HepG2 (cell line): ENCODE measurements around the gene CEP63. TPM values are rescaled to one million over a fixed set of nuclear protein-coding genes. Genes with fewer than 3 reads are reported as not detected.

Experiments
- ATAC-seq: fragments of 200-7000 bp; cut with Tn5 transposase; 3 replicates; pipeline ENCODE4 v1.9.1; 2020; ENCODE audit warnings: mild to moderate bottlenecking, moderate library complexity
- BruUV-seq: library from RNA; stranded (reverse); fragments of 400-500 nt; replicated peaks from 2 replicates; lab custom pipeline; 2021; lab: Mats Ljungman, UMichigan
- CTCF ChIA-PET: fragments of 300-600 bp; formaldehyde crosslinking; extraction: SDS; loops from one replicate; lab custom pipeline; 2021; ENCODE audit warnings: low total read pairs, inconsistent platforms, low intra/inter-chr PET ratio; lab: Yijun Ruan, JAX
- POLR2A ChIA-PET: fragments of 350-600 bp; sonication (Branson Sonifier 250); formaldehyde crosslinking; loops from one replicate; lab custom pipeline; 2020; ENCODE audit warnings: antibody characterized with exemption, inconsistent platforms; lab: Yijun Ruan, JAX
- DNase-seq: peaks from one replicate; pipeline ENCODE4 v3.0.0-alpha.2; 2015; ENCODE audit warnings: low spot score
- FAIRE-seq: peaks from 3 replicates; lab custom pipeline; 2011; peaks lifted over from hg19 to GRCh38; lab: Jason Lieb, UNC
- H2AFZ ChIP-seq: one replicate; pipeline ENCODE4 v1.6.1; 2011; ENCODE audit warnings: low read length, inconsistent platforms
- H3K27ac ChIP-seq: fragments of 300-600 bp; 3 replicates; pipeline ENCODE4 v1.8.0; 2011; ENCODE audit warnings: mixed run types, mild to moderate bottlenecking, mixed read lengths, low read length, inconsistent platforms; ENCODE audit not compliant: insufficient read depth; ENCODE audit errors: extremely low read length
- H3K27me3 ChIP-seq, 2 experiments: fragments of 200-600 bp in 1 of 2; 2 replicates in 1 of 2; 3 replicates in 1 of 2; pipeline versions ENCODE4 v1.6.0 to v1.8.0; 2011; ENCODE audit warnings: low read length in 2 of 2, mild to moderate bottlenecking in 2 of 2, moderate library complexity in 2 of 2, inconsistent platforms in 1 of 2; ENCODE audit not compliant: insufficient read depth in 2 of 2, control insufficient read depth in 1 of 2
- H3K36me3 ChIP-seq, 2 experiments: fragments of 200-600 bp in 1 of 2; replicated peaks in 1 of 2; 2 replicates in 1 of 2; 3 replicates in 1 of 2; pipeline versions ENCODE4 v1.5.1 to v1.8.0; 2011; ENCODE audit warnings: low read length in 2 of 2, inconsistent platforms in 1 of 2; ENCODE audit not compliant: insufficient read depth in 2 of 2, control insufficient read depth in 1 of 2
- H3K4me1 ChIP-seq: 2 replicates; pipeline ENCODE4 v1.5.1; 2012; ENCODE audit warnings: low read length, inconsistent platforms; ENCODE audit not compliant: insufficient read depth
- H3K4me2 ChIP-seq: 2 replicates; pipeline ENCODE4 v1.6.0; 2011; ENCODE audit warnings: low read depth, low read length, inconsistent platforms
- H3K4me3 ChIP-seq, 3 experiments: fragments of 200-600 bp in 1 of 3; sonication (generic), shearing (Covaris generic) in 1 of 3; replicated peaks in 1 of 3; 2 replicates each; pipeline ENCODE4 v1.5.1; 2011 to 2016; ENCODE audit warnings: low read length in 3 of 3, inconsistent platforms in 2 of 3, low read depth in 2 of 3, mild to moderate bottlenecking in 2 of 3, control low read depth in 1 of 3, mixed read lengths in 1 of 3; ENCODE audit not compliant: insufficient read depth in 1 of 3
- H3K79me2 ChIP-seq: one replicate; pipeline ENCODE4 v1.6.1; 2011; ENCODE audit warnings: low read length, inconsistent platforms; ENCODE audit not compliant: insufficient read depth
- H3K9ac ChIP-seq: 2 replicates; pipeline ENCODE4 v1.6.0; 2011; ENCODE audit warnings: mild to moderate bottlenecking, low read depth, low read length, inconsistent platforms; ENCODE audit not compliant: insufficient read depth
- H3K9me3 ChIP-seq: 2 replicates; pipeline ENCODE4 v1.5.1; 2012; ENCODE audit warnings: mild to moderate bottlenecking, low read length
- H4K20me1 ChIP-seq: 2 replicates; pipeline ENCODE4 v1.6.0; 2011; ENCODE audit warnings: inconsistent platforms, mild to moderate bottlenecking, low read length, moderate library complexity; ENCODE audit not compliant: insufficient read depth
- ATF4 ChIP-seq, 2 experiments: fragments of 450-650 bp in 1 of 2; sonication (generic) in 1 of 2; formaldehyde crosslinking; IDR thresholded peaks; 2 replicates each; pipeline versions ENCODE4 v1.5.0 to v1.8.0; 2020 to 2022; ENCODE audit warnings: mild to moderate bottlenecking in 1 of 2, missing genetic modification reagents in 1 of 2
- HMGA1 ChIP-seq: sonication (generic); formaldehyde crosslinking; conservative IDR thresholded peaks from 2 replicates; pipeline ENCODE4 v1.4.0; 2020; ENCODE audit warnings: missing genetic modification reagents
- HOXA7 ChIP-seq: sonication (generic); formaldehyde crosslinking; IDR thresholded peaks from 2 replicates; pipeline ENCODE4 v1.8.1; 2022; ENCODE audit warnings: mild to moderate bottlenecking, missing genetic modification reagents, moderate library complexity
- ISL2 ChIP-seq: sonication (generic); formaldehyde crosslinking; IDR thresholded peaks from 2 replicates; pipeline ENCODE4 v1.5.0; 2020; ENCODE audit warnings: missing genetic modification reagents
- MTERF4 ChIP-seq: sonication (generic); formaldehyde crosslinking; IDR thresholded peaks from 2 replicates; pipeline ENCODE4 v1.8.0; 2023; ENCODE audit warnings: mild to moderate bottlenecking, missing genetic modification reagents
- NFIB ChIP-seq: sonication (generic); formaldehyde crosslinking; IDR thresholded peaks from 2 replicates; pipeline ENCODE4 v1.9.0; 2021; ENCODE audit warnings: missing genetic modification reagents, mild to moderate bottlenecking, borderline replicate concordance
- NFYB ChIP-seq: sonication (generic); formaldehyde crosslinking; IDR thresholded peaks from 2 replicates; pipeline ENCODE4 v1.4.0; 2020; ENCODE audit warnings: missing genetic modification reagents
- NR1H2 ChIP-seq: sonication (generic); formaldehyde crosslinking; IDR thresholded peaks from 2 replicates; pipeline ENCODE4 v1.8.1; 2022; ENCODE audit warnings: low read depth, missing genetic modification reagents, borderline replicate concordance
- SETDB1 ChIP-seq: sonication (generic); formaldehyde crosslinking; IDR thresholded peaks from 2 replicates; pipeline ENCODE4 v1.5.1; 2020; ENCODE audit warnings: missing genetic modification reagents, mild to moderate bottlenecking, borderline replicate concordance
- TEAD2 ChIP-seq: sonication (generic); formaldehyde crosslinking; IDR thresholded peaks from 2 replicates; pipeline ENCODE4 v1.9.0; 2021; ENCODE audit warnings: missing genetic modification reagents
- TGIF2 ChIP-seq: IDR thresholded peaks from 2 replicates; pipeline ENCODE4 v1.6.1; 2016; ENCODE audit warnings: control low read depth, missing compliant biosample characterization
- WIZ ChIP-seq: sonication (generic); formaldehyde crosslinking; IDR thresholded peaks from 2 replicates; pipeline ENCODE4 v1.5.1; 2020; ENCODE audit warnings: mild to moderate bottlenecking, missing genetic modification reagents
- ZEB1 ChIP-seq: IDR thresholded peaks from 2 replicates; pipeline ENCODE4 v1.6.1; 2012; ENCODE audit warnings: mild to moderate bottlenecking, low read depth, inconsistent platforms; ENCODE audit not compliant: insufficient replicate concordance
- ZNF280B ChIP-seq: sonication (generic); formaldehyde crosslinking; IDR thresholded peaks from 2 replicates; pipeline ENCODE4 v1.5.0; 2020; ENCODE audit warnings: missing genetic modification reagents, mild to moderate bottlenecking, borderline replicate concordance
- ZNF30 ChIP-seq: sonication (generic); formaldehyde crosslinking; IDR thresholded peaks from 2 replicates; pipeline ENCODE4 v1.5.0; 2020; ENCODE audit warnings: mild to moderate bottlenecking, missing genetic modification reagents
- ZNF431 ChIP-seq: sonication (generic); formaldehyde crosslinking; IDR thresholded peaks from 2 replicates; pipeline ENCODE4 v1.9.0; 2022; ENCODE audit warnings: missing genetic modification reagents, low read depth, mild to moderate bottlenecking, borderline replicate concordance
- ZNF484 ChIP-seq: sonication (generic); formaldehyde crosslinking; IDR thresholded peaks from 2 replicates; pipeline ENCODE4 v1.5.1; 2020; ENCODE audit warnings: mild to moderate bottlenecking, low read depth, missing genetic modification reagents, borderline replicate concordance
- ZNF558 ChIP-seq: sonication (generic); formaldehyde crosslinking; IDR thresholded peaks from 2 replicates; pipeline ENCODE4 v1.9.0; 2022; ENCODE audit warnings: mild to moderate bottlenecking, missing genetic modification reagents, borderline replicate concordance
- ZNF710 ChIP-seq: sonication (generic); formaldehyde crosslinking; IDR thresholded peaks from 2 replicates; pipeline ENCODE4 v1.5.0; 2020; ENCODE audit warnings: mild to moderate bottlenecking, missing genetic modification reagents, borderline replicate concordance
- ZNF773 ChIP-seq: sonication (generic); formaldehyde crosslinking; IDR thresholded peaks from 2 replicates; pipeline ENCODE4 v1.4.0; 2020; ENCODE audit warnings: missing genetic modification reagents, borderline replicate concordance
- WGBS: methylation state at CpG from one replicate; pipeline ENCODE4 v1.1.6; 2017; ENCODE audit warnings: low lambda C conversion rate; 5-methylcytosine and 5-hydroxymethylcytosine counted together
- in situ Hi-C: cut with HindIII; loops from 2 replicates; pipeline ENCODE4 v1.10.0; 2017; ENCODE audit warnings: low pct_unique_long_range_greater_than_20kb; ENCODE audit not compliant: extremely low pct_ligation_motif_present
- intact Hi-C: fragments of 100-400 bp; cut with micrococcal nuclease; formaldehyde crosslinking; loops from one replicate; pipeline ENCODE4 v1.10.0; 2022; ENCODE audit not compliant: unreplicated experiment
- polyA plus RNA-seq, 8 experiments: library from polyadenylated mRNA; depleted of rRNA in 3 of 8; stranded (reverse) in 7 of 8; unstranded in 1 of 8; fragments of >200 nt; fragmentation: Illumina TruSeq in 4 of 8; extraction: Trizol in 4 of 8; gene quantifications; 2 replicates each; pipeline versions ENCODE4 v1.2.1 to v1.2.3, GENCODE V29; 2011 to 2016; ENCODE audit warnings: low read depth in 4 of 8, missing spikeins in 1 of 8, mixed read lengths in 1 of 8; ENCODE audit not compliant: insufficient read depth in 1 of 8
- total RNA-seq, 5 experiments: library from RNA; depleted of rRNA; stranded (reverse); fragments of >200 nt; fragmentation: Illumina TruSeq; extraction: Trizol; gene quantifications; 2 replicates each; pipeline ENCODE4 v1.2.3, GENCODE V29; 2016; ENCODE audit warnings: low read depth in 1 of 5

The CEP63 gene
- total and polyA plus RNA-seq, 2 of the 13 experiments (the other 11 are each of a cell fraction or from before 2014, with no cell fraction given): 7.2 to 18.4 TPM

- no peak for TF ChIP-seq TGIF2 (CRISPR knock-in tag)
- no peak for TF ChIP-seq NFIB (CRISPR knock-in tag)
- TF ChIP-seq ZNF773 (CRISPR knock-in tag): no peak
- no peak for TF ChIP-seq ATF4 (CRISPR knock-in tag; IDR thresholded peaks at IDR 0.05)
- TF ChIP-seq WIZ: no peak
- TF ChIP-seq NFYB (CRISPR knock-in tag): no peak
- TF ChIP-seq ZNF431 (CRISPR knock-in tag): no peak
- no peak for TF ChIP-seq SETDB1 (CRISPR knock-in tag)
- no peak for TF ChIP-seq ZNF280B (CRISPR knock-in tag)
- TF ChIP-seq, all 625 proteins: peak for 0
Observed at GRCh38 chr3:134614955-134615354, 129.1 kb downstream of the CEP63 start (continued).

GRCh38 chr3:134615743-134616142 lies 129.9 kb downstream of the CEP63 start:
- Histone ChIP-seq H3K4me3 (no peak overlapping the region), H3K27ac (no peak overlapping the region), H3K27me3 (peaks cover 0 to 3% of the 10 kb centered on the region in 2 experiments; a peak in 1 of 5 replicates), H4K20me1 (no peaks in the 10 kb centered on the region), H3K4me1 (no peaks in the 10 kb centered on the region), H3K9ac (no peak overlapping the region), H3K9me3 (no peaks in the 10 kb centered on the region), H3K79me2 (no peaks in the 10 kb centered on the region), H3K36me3 (no peaks in the 10 kb centered on the region), H2AFZ (no peak overlapping the region), H3K4me2 (no peak overlapping the region)
- no TSS peak for BruUV-seq
- POLR2A ChIA-PET: no interaction called here
- no peak for DNase-seq
- CTCF ChIA-PET: no interaction called here
- in situ Hi-C loops (loop anchor here (25.0 kb wide), 2 partner anchors 897 to 1272 kb away; no protein-coding TSS in a partner anchor), intact Hi-C loops (no loop called here)
- ATAC-seq: no peak
- 2% methylated on average over 5 of the region's 5 CpGs for WGBS
- FAIRE-seq: no peak
- TF ChIP-seq HOXA7 (no peak), ZEB1 (no peak), HMGA1 (CRISPR knock-in tag) (no peak), NR1H2 (CRISPR knock-in tag) (no peak), ZNF30 (CRISPR knock-in tag) (no peak), MTERF4 (CRISPR knock-in tag) (no peak), TEAD2 (CRISPR knock-in tag) (no peak), ZNF710 (CRISPR knock-in tag) (no peak), ISL2 (CRISPR knock-in tag) (no peak), ZNF484 (CRISPR knock-in tag) (no peak), ZNF558 (CRISPR knock-in tag) (no peak)
